Subcutaneous adipose tissue (tissue), 4 donors: ENCODE data around the gene CLEC2A. TPM values are rescaled to one million over a fixed set of nuclear protein-coding genes. Genes with fewer than 3 reads are reported as not detected.

Experiments used
- CTCF ChIP-seq: fragments of 450-650 bp; IDR thresholded peaks from one replicate; pipeline ENCODE4 v1.5.1; 2016; ENCODE audit warnings: low read depth, mild to moderate bottlenecking, control low read depth, antibody characterized with exemption, moderate library complexity
- total RNA-seq, 4 donors: library from RNA; depleted of rRNA; stranded (reverse); fragments of >200 nt; gene quantifications; one replicate each; pipeline ENCODE4 v1.1.0, GENCODE V29; 2016

The CLEC2A gene
- total RNA-seq, 4 donors from 2014 or later = not detected

GRCh38 chr12:9944391-9944790 is 12.2 kb upstream of the CLEC2A start:
- TF ChIP-seq CTCF = no peak

GRCh38 chr12:9943240-9943639 is 11.1 kb upstream of the CLEC2A start:
- no peak for TF ChIP-seq CTCF

GRCh38 chr12:9941838-9942237 is 9.7 kb upstream of the CLEC2A start:
- TF ChIP-seq CTCF = no peak

- no peak for TF ChIP-seq CTCF
Measured at GRCh38 chr12:9940375-9940774, 8.2 kb upstream of the CLEC2A start.

GRCh38 chr12:9936591-9936990 is 4.4 kb upstream of the CLEC2A start:
- no peak for TF ChIP-seq CTCF

- TF ChIP-seq CTCF = no peak
Measured at GRCh38 chr12:9935026-9935425, 2.9 kb upstream of the CLEC2A start.

GRCh38 chr12:9933958-9934357 is 1.8 kb upstream of the CLEC2A start:
- no peak for TF ChIP-seq CTCF
